ENCODE measurements around the gene GFI1B. TPM values are rescaled to one million over a fixed set of nuclear protein-coding genes. Genes with fewer than 3 reads are reported as not detected.

GFI1B gene
- total RNA-seq, 4 donors from 2014 or later: 0.13 to 0.38 TPM; not detected in 2

GRCh38 chr9:133003071-133003461 lies 24.6 kb downstream of the GFI1B start:
- no peak for DNase-seq (ENCODE audit: low spot score in 2 of 2)
- intact Hi-C loops (cut with DNase I; ENCODE audit: low total_unique reads): no loop called here
- H3K4me3 ChIP-seq (ENCODE audit: low read depth, poor library complexity, severe bottlenecking): no peak overlapping the region
- WGBS, 2 donors: 70 to 81% methylated on average over 13 of the region's 13 CpGs
- TF ChIP-seq POLR2A (IDR thresholded peaks at IDR 0.05) (no peak), CTCF (IDR thresholded peaks at IDR 0.05) (no peak)

GRCh38 chr9:133003671-133004090 lies 25.2 kb downstream of the GFI1B start:
- no peak overlapping the region for H3K4me3 ChIP-seq (ENCODE audit: low read depth, poor library complexity, severe bottlenecking)
- DNase-seq (ENCODE audit: low spot score in 2 of 2): no peak
- 55 to 68% methylated on average over 7 to 9 of the region's 9 CpGs for WGBS, 2 donors
- intact Hi-C loops (cut with DNase I; ENCODE audit: low total_unique reads): no loop called here
- no peak for TF ChIP-seq CTCF (IDR thresholded peaks at IDR 0.05)
- no peak for TF ChIP-seq POLR2A (IDR thresholded peaks at IDR 0.05)

DNA sequence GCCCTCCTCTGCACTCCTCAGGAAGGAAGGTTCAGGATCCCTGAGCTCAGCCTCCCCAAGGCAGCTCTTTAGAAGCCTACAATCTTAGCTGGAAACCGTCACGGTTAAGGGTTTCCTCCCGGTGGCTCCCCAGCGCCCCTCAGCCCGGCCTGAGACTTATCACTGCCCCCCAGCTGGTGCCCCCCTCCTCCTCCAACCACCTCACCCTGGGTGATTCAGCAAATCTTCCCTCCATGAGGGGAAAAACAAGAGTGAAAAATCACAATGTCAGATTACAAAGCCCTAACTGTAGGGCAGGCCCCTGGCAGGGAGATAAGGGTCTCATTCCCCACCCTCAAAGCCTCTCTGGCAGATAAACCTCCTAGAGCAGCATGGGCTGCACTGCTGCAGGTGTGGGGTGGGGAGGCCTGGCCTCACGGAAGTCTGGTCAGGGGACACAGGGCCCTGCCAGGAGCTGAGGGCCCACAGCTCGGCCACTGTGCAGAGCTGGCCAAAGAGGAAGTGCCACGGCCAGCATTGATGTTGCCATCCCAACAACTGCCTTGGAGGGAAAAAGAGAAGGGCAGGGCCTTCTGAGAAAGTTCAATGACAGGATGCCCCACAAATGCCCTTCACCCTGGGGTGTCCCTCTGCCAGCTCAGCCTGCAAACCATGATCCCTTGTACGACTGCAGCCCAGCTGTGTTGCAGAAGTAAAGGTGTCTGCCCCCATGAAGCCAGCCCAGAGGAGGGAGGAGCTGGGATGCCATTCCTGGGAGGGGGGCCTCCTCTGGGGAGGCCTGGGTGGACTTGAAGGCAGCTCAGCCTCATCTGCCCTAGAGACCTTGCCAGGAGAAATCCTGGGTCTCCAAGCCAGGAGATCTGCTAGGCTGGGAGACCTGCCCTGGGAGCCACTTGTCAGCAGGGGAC lies 25.9 kb downstream of the GFI1B start:
- intact Hi-C loops (cut with DNase I; ENCODE audit: low total_unique reads): no loop called here
- DNase-seq (ENCODE audit: low spot score in 2 of 2): no peak
- no peak overlapping the region for H3K4me3 ChIP-seq (ENCODE audit: low read depth, poor library complexity, severe bottlenecking)
- TF ChIP-seq CTCF (IDR thresholded peaks at IDR 0.05) (no peak), POLR2A (IDR thresholded peaks at IDR 0.05) (no peak)
- WGBS, 2 donors: 63 to 75% methylated on average over 9 of the region's 9 CpGs

GRCh38 chr9:133004999-133005760 lies 26.7 kb downstream of the GFI1B start:
- no peak overlapping the region for H3K4me3 ChIP-seq (ENCODE audit: low read depth, poor library complexity, severe bottlenecking)
- intact Hi-C loops (cut with DNase I; ENCODE audit: low total_unique reads): no loop called here
- TF ChIP-seq CTCF (IDR thresholded peaks at IDR 0.05) (no peak), POLR2A (IDR thresholded peaks at IDR 0.05) (no peak)
- 90% methylated on average over 14 of the region's 14 CpGs for WGBS, 2 donors
- DNase-seq (ENCODE audit: low spot score in 2 of 2): no peak

DNA sequence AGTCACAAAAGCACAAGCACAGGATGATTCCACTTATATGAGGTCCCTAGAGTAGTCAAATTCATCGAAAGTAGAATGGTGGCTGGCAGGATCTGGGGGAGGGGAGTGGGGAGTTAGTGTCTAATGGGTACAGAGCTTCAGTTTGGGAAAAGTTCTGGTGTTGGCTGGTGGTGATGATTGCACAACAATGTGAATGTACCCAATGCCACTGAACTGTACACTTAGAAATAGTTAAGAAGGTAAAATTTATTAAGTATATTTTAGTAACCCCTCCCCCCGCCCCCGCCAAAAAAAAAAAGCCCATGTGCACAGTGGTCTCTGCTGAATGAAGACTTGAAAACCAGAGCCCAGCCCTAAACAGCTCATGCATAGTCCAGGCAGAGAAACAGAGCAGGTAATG lies 27.5 kb downstream of the GFI1B start:
- 64% methylated on average over 3 of the region's 3 CpGs for WGBS, 2 donors
- DNase-seq (ENCODE audit: low spot score in 2 of 2): no peak
- TF ChIP-seq POLR2A (IDR thresholded peaks at IDR 0.05) (no peak), CTCF (IDR thresholded peaks at IDR 0.05) (no peak)
- intact Hi-C loops (cut with DNase I; ENCODE audit: low total_unique reads): no loop called here
- no peak overlapping the region for H3K4me3 ChIP-seq (ENCODE audit: low read depth, poor library complexity, severe bottlenecking)

Measured in lower leg skin (tissue), 4 donors.